AG04449 (cell line): ENCODE results near the gene VKORC1L1.
"Not testable (repeated sequence)": the region's sequence is repeated elsewhere in the genome, so short reads cannot be mapped to it uniquely, and the experiment has no call there.

Experiments used
- CTCF ChIA-PET: fragments of 350-600 bp; formaldehyde crosslinking; extraction: SDS; loops from one replicate; lab custom pipeline; 2021; ENCODE audit warnings: antibody characterized with exemption; lab: Yijun Ruan, JAX
- POLR2A ChIA-PET: fragments of 400-600, 350-600 bp; formaldehyde crosslinking; extraction: SDS; loops from one replicate; lab custom pipeline; 2020; ENCODE audit warnings: antibody characterized with exemption, inconsistent platforms; lab: Yijun Ruan, JAX
- DNase-seq: peaks from one replicate; pipeline ENCODE4 v3.0.0-alpha.2; 2010; ENCODE audit warnings: low read depth, low spot score
- H3K4me3 ChIP-seq: 2 replicates; pipeline ENCODE4 v1.5.1; 2011; ENCODE audit warnings: low read depth, mild to moderate bottlenecking, control low read depth, low read length
- TF ChIP-seq, protein P1 (sequence below): IDR thresholded peaks from one replicate; pipeline ENCODE4 v1.5.1; 2011; ENCODE audit warnings: mild to moderate bottlenecking, moderate library complexity, low read length, control low read depth, inconsistent platforms; ENCODE audit not compliant: insufficient read depth; ENCODE audit errors: missing control alignments

VKORC1L1 gene

DNA sequence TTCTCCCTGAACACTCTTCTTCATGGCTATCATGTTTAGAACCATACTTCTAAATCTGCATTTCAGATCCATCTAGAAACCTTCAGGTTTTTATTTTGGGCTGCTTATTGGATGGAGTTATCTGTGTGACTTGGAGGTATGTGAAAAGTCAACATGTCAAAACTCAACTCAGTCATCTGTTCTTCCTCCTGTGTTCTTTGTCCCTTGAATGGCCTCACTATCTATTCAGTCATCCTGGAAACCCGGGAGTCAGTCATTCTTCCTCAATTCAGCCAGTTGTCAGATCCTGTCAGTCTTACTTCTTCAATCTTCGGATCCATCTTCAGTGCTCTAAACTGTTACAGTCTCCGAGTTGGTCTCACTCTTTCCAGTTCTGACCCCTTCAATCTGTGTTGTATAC lies 52.2 kb downstream of the VKORC1L1 start:
- ChIA-PET CTCF (no interaction called here), POLR2A (no interaction called here)
- DNase-seq = no peak
- TF ChIP-seq, protein P1, sequence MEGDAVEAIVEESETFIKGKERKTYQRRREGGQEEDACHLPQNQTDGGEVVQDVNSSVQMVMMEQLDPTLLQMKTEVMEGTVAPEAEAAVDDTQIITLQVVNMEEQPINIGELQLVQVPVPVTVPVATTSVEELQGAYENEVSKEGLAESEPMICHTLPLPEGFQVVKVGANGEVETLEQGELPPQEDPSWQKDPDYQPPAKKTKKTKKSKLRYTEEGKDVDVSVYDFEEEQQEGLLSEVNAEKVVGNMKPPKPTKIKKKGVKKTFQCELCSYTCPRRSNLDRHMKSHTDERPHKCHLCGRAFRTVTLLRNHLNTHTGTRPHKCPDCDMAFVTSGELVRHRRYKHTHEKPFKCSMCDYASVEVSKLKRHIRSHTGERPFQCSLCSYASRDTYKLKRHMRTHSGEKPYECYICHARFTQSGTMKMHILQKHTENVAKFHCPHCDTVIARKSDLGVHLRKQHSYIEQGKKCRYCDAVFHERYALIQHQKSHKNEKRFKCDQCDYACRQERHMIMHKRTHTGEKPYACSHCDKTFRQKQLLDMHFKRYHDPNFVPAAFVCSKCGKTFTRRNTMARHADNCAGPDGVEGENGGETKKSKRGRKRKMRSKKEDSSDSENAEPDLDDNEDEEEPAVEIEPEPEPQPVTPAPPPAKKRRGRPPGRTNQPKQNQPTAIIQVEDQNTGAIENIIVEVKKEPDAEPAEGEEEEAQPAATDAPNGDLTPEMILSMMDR = no peak
- no peak overlapping the region for H3K4me3 ChIP-seq

DNA sequence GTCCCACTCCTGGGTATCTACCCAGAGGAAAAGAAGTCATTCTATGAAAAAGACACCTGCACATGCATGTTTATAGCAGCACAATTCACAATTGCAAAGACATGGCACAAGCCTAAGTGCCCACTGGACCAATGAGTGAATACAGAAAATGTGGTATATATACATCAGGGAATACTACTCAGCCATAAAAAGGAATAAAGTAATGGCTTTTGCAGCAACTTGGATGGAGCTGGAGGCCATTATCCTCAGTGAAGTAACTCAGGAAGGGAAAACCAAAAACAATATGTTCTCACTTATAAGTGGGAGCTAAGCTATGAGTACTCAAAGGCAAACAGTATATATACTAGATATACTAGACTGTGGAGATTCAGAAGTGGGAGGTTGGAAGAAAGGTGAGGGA lies 53.7 kb downstream of the VKORC1L1 start:
- TF ChIP-seq, protein P1 = no peak
- no peak for DNase-seq
- ChIA-PET POLR2A (no interaction called here), CTCF (no interaction called here)
- H3K4me3 ChIP-seq = no peak overlapping the region

DNA sequence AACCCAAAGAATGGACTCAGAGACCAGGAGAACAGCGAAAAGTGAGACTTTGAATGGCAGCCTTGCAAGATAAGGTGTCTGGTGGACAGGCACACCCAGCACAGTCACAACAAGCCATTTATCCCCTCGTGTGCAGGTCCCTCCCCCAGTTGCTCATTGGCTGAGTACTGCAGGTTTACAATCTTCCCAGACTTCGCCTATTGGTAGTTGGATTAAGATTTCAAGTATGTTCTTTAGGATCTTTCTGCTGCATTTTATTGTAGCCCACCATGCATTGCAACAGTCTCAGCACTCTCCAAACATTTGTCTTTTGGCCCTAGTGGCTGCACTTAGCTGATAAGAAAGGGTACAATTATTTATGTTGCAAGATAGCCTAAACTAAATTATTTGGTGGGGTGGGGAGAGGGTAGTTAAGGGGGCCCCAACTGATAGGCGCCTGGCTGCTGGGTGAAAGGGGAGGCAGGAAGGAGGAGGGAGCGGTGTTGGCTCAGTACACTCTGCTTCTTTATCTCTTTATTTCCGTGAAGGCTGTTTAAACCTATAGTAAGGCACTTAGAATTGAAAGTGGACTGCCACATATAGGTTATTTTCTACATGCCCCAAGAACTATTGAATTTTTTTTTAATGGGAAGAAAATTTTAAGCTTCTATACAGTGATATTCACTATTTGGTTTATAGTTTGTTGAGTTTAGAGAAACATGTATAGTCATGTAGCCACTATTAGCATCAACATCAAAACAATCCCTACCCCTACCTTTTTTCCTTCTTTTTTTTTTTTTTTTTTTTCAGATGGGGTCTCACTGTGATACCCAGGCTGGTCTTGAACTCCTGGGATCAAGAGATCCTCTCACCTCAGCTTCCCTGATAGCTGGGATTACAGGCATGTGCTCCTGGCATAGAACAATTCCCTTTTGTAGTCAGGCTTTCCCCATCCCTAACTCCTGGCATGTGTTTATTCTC lies 54.9 kb downstream of the VKORC1L1 start:
- TF ChIP-seq, protein P1 = no peak
- ChIA-PET CTCF (no interaction called here), POLR2A (no interaction called here)
- DNase-seq = no peak
- no peak overlapping the region for H3K4me3 ChIP-seq

DNA sequence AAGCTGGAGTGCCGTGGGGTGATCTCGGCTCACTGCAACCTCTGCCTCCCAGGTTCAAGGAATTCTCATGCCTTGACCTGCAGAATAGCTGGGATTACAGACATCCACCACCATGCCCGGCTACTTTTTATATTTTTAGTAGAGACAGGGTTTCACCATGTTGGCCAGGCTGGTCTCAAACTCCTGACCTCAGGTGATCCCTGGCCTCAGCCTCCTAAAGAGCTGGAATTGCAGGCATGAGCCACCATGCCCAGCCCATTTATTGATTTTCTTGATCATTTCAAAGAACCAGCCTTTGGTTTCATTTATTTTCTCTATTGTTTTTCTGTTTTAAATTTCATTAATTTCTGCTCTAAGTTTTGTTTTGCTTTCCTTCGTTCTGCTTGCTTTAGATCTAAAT lies 58.8 kb downstream of the VKORC1L1 start:
- CTCF ChIA-PET = no interaction called here
- H3K4me3 ChIP-seq = no peak overlapping the region
- DNase-seq = no peak
- TF ChIP-seq, protein P1 = no peak
- POLR2A ChIA-PET = no interaction called here

DNA sequence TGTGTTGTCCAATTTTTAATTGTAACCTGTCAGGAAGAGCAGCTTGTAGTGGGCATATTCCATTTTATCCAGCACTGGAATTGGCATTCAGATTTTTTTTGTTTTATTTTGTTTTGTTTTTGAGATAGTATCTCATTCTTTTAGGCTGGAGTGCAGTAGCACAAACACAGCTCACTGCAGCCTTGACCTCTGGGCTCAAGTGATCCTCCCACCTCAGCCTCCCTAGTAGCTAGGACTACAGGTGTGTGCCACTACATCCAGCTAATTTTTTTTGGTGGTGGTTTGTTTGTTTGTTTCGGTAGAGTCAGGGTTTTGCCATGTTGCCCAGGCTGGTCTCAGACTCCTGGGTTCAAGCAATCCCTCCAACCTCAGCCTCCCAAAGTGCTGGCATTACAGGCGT lies 64.4 kb downstream of the VKORC1L1 start:
- no peak overlapping the region for H3K4me3 ChIP-seq
- ChIA-PET CTCF (no interaction called here), POLR2A (no interaction called here)
- TF ChIP-seq, protein P1 = no peak
- no peak for DNase-seq

DNA sequence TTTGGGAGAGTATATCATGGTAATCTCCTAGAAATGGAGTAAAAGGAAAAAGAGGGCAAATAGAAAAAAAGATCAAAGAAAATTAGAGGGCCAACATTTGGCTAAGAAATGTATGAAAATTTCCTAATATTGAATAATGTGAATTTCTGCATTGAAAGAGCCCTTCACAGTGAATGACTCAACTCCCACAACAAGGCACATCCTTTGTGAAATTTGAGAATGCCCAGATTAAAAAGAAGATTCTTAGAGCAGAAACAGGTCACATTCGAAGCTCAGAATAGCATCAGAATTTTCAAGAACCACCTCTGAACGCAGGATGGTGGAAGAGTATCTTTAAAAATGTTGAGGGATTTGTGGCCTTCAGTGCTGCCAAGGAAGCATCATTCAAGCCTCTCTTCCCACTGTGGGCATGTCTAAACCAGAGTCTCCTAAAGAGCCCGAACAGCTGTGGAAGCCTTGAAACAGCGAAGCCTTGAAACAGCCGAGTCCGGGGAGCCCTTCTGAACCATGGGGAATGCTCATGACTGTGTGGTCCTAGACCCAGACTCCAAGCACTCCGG lies 65.5 kb downstream of the VKORC1L1 start:
- TF ChIP-seq, protein P1 = no peak
- POLR2A ChIA-PET = no interaction called here
- no peak overlapping the region for H3K4me3 ChIP-seq
- CTCF ChIA-PET = no interaction called here
- no peak for DNase-seq

DNA sequence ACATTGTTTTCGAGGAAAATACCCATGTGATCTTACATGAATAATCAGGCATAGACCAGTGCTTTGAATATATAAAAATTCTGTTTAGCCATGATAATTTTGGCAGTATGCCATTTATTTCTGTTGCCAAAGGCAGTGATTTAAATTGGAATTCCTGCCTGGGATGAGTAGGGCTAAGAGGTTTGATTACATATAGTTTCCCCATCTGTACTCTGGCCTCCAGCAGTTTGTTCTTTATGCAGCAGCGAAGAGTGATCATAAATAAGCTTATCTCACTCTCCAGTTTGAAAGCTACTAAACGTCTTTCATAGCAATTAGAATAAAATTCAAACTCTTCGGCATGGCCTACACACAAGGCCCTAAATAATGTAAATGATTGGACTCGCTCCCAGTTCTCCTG lies 72.9 kb downstream of the VKORC1L1 start:
- POLR2A ChIA-PET, CTCF ChIA-PET, H3K4me3 ChIP-seq, DNase-seq: not testable (repeated sequence)
